NT2/D1 (cell line): ENCODE data around the gene PIK3CD.

ENCODE experiments used
- SUZ12 ChIP-seq: IDR thresholded peaks from 2 replicates; pipeline ENCODE4 v1.6.1; 2011; ENCODE audit not compliant: insufficient read length, insufficient read depth; ENCODE audit errors: extremely low read depth
- YY1 ChIP-seq: IDR thresholded peaks from 2 replicates; pipeline ENCODE4 v1.6.1; 2011; ENCODE audit not compliant: insufficient read length, insufficient read depth
- ZNF274 ChIP-seq: IDR thresholded peaks from 2 replicates; pipeline ENCODE4 v1.6.1; 2011; ENCODE audit warnings: mild to moderate bottlenecking, low read depth, low read length

DNA sequence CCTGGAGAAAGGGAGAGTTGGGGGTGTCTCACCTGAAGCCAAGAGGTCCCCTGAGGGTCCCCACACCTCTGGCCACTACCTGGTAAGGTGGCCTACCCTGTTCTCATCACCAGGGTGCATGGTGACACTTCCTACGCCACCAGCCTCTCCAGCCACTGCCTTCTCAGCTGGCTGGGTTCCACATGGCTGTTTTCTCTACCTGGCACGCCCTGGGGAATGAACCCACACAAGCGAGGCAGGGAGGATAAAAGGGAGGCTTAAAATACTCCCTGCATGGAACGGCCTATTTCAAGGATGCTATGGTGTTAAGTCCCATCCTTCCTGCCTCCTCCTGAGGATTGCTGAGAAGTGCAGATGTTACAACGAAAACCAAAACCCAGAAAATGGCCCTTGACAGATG lies 84.7 kb downstream of the PIK3CD start:
- TF ChIP-seq YY1 (no peak), SUZ12 (no peak), ZNF274 (no peak)
